ENCODE results near the gene PMEPA1. TPM values are rescaled to one million over a fixed set of nuclear protein-coding genes. Genes with fewer than 3 reads are reported as not detected.
A peak's percentile ranks its signal among the peaks of the same experiment; 100 is the strongest.

Gene PMEPA1
- total RNA-seq, 6 donors from 2014 or later = 2.1 to 60.9 (median 17.6) TPM

GRCh38 chr20:57755609-57756008 lies 45.8 kb upstream of the PMEPA1 start:
- no peak for ATAC-seq (ENCODE audit: low FRiP score in 2 of 2)

GRCh38 chr20:57754190-57754589 lies 44.4 kb upstream of the PMEPA1 start:
- ATAC-seq (ENCODE audit: low FRiP score in 2 of 2) = no peak
- H3K36me3 ChIP-seq = no peaks in the 10 kb centered on the region
- no peak overlapping the region for H3K4me3 ChIP-seq
- no peak overlapping the region for H3K27ac ChIP-seq
- DNase-seq = no peak
- 60 to 68% methylated on average over 3 of the region's 3 CpGs for WGBS, 2 donors
- no peaks in the 10 kb centered on the region for H3K27me3 ChIP-seq
- no peaks in the 10 kb centered on the region for H3K9me3 ChIP-seq
- peaks cover 11 to 15% (median 13%) of the 10 kb centered on the region in 4 donors for H3K4me1 ChIP-seq
- TF ChIP-seq CTCF (IDR thresholded peaks at IDR 0.05) (no peak), POLR2AphosphoS5 (IDR thresholded peaks at IDR 0.05) (no peak), POLR2A (IDR thresholded peaks at IDR 0.05) (no peak), EP300 (IDR thresholded peaks at IDR 0.05) (no peak)

More at GRCh38 chr20:57755609-57756008, 45.8 kb upstream of the PMEPA1 start:
- no peak for TF ChIP-seq POLR2AphosphoS5 (IDR thresholded peaks at IDR 0.05)
- no peak for TF ChIP-seq POLR2A (IDR thresholded peaks at IDR 0.05)
- no peaks in the 10 kb centered on the region for H3K9me3 ChIP-seq
- H3K36me3 ChIP-seq = no peaks in the 10 kb centered on the region
- peaks cover 0 to 1% (median 0%) of the 10 kb centered on the region in 4 donors for H3K4me1 ChIP-seq
- no peak overlapping the region for H3K27ac ChIP-seq
- DNase-seq = peak in 1 of 2 donors; percentile 5
- WGBS, 2 donors = 60 to 92% methylated on average over 1 of the region's 1 CpG
- no peak overlapping the region for H3K4me3 ChIP-seq
- H3K27me3 ChIP-seq = no peaks in the 10 kb centered on the region

GRCh38 chr20:57753332-57754164 lies 43.7 kb upstream of the PMEPA1 start:
- no peaks in the 10 kb centered on the region for H3K36me3 ChIP-seq
- TF ChIP-seq POLR2A (IDR thresholded peaks at IDR 0.05) (no peak), POLR2AphosphoS5 (IDR thresholded peaks at IDR 0.05) (no peak), CTCF (IDR thresholded peaks at IDR 0.05) (no peak), EP300 (IDR thresholded peaks at IDR 0.05) (no peak)
- H3K9me3 ChIP-seq = no peaks in the 10 kb centered on the region
- ATAC-seq (ENCODE audit: low FRiP score in 2 of 2) (no peak), DNase-seq (peak; percentile 13 to 26)
- H3K27ac ChIP-seq = no peak overlapping the region
- WGBS, 2 donors = 75 to 80% methylated on average over 11 to 14 of the region's 14 CpGs
- H3K27me3 ChIP-seq = no peaks in the 10 kb centered on the region
- no peak overlapping the region for H3K4me3 ChIP-seq
- peaks cover 17 to 22% (median 19%) of the 10 kb centered on the region in 4 donors for H3K4me1 ChIP-seq

GRCh38 chr20:57751411-57751810 lies 41.6 kb upstream of the PMEPA1 start:
- Histone ChIP-seq H3K4me3 (no peak overlapping the region), H3K36me3 (no peaks in the 10 kb centered on the region), H3K9me3 (no peaks in the 10 kb centered on the region), H3K27ac (no peak overlapping the region), H3K27me3 (no peaks in the 10 kb centered on the region), H3K4me1 (peaks cover 29 to 34% (median 31%) of the 10 kb centered on the region in 4 donors)
- DNase-seq (no peak), ATAC-seq (ENCODE audit: low FRiP score in 2 of 2) (no peak)
- TF ChIP-seq CTCF (IDR thresholded peaks at IDR 0.05) (no peak), POLR2AphosphoS5 (IDR thresholded peaks at IDR 0.05) (no peak), EP300 (IDR thresholded peaks at IDR 0.05) (no peak), POLR2A (IDR thresholded peaks at IDR 0.05) (no peak)
- 93 to 95% methylated on average over 3 to 5 of the region's 5 CpGs for WGBS, 2 donors

- no peak for ATAC-seq (ENCODE audit: low FRiP score in 2 of 2)
Measured at GRCh38 chr20:57749869-57750268, 40.1 kb upstream of the PMEPA1 start.

More at GRCh38 chr20:57749869-57750268, 40.1 kb upstream of the PMEPA1 start:
- 22 to 38% methylated on average over 7 of the region's 7 CpGs for WGBS, 2 donors
- Histone ChIP-seq H3K27ac (peak overlapping the region; percentile 68 to 87 (median 84)), H3K4me3 (no peak overlapping the region), H3K36me3 (no peaks in the 10 kb centered on the region), H3K27me3 (no peaks in the 10 kb centered on the region), H3K4me1 (peaks cover 29 to 34% (median 31%) of the 10 kb centered on the region in 4 donors), H3K9me3 (no peaks in the 10 kb centered on the region)
- peak in 1 of 2 donors; percentile 69 for DNase-seq
- TF ChIP-seq POLR2A (IDR thresholded peaks at IDR 0.05) (no peak), EP300 (IDR thresholded peaks at IDR 0.05) (peak in 1 of 4 donors; percentile 74), POLR2AphosphoS5 (IDR thresholded peaks at IDR 0.05) (no peak), CTCF (IDR thresholded peaks at IDR 0.05) (no peak)
